ENCODE measurements around the gene TMEM59.

The TMEM59 gene

DNA sequence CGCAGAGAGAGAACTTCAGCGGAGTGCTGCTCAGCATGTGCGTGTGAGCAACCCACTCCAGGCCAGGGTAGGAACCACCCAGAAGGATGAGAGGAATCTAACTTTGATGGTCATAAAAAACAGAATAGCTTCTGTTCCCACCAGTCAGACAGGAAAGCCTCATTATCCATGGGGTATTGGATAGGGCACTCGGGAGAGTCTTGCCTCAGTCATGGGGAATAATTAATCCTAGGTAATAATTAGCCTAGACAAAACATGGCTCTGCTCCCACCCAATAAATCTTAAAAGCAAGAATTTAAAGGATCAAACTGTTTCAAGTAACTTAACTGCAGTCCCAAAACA is 70.3 kb downstream of the TMEM59 start:
- no peak for DNase-seq (ENCODE audit: low spot score)
- in situ Hi-C loops (cut with MboI; ENCODE audit: low pct_unique_long_range_greater_than_20kb, low sequenced_read_pairs, unreplicated experiment) = no loop called here
- TF ChIP-seq CTCF (IDR thresholded peaks at IDR 0.05; ENCODE audit: extremely low read depth, insufficient read depth, missing control alignments) = no peak

- in situ Hi-C loops (cut with MboI; ENCODE audit: low pct_unique_long_range_greater_than_20kb, low sequenced_read_pairs, unreplicated experiment) = no loop called here
- TF ChIP-seq CTCF (IDR thresholded peaks at IDR 0.05; ENCODE audit: extremely low read depth, insufficient read depth, missing control alignments) = no peak
- no peak for DNase-seq (ENCODE audit: low spot score)
Measured at GRCh38 chr1:53982034-53982762, 70.8 kb downstream of the TMEM59 start.

DNA sequence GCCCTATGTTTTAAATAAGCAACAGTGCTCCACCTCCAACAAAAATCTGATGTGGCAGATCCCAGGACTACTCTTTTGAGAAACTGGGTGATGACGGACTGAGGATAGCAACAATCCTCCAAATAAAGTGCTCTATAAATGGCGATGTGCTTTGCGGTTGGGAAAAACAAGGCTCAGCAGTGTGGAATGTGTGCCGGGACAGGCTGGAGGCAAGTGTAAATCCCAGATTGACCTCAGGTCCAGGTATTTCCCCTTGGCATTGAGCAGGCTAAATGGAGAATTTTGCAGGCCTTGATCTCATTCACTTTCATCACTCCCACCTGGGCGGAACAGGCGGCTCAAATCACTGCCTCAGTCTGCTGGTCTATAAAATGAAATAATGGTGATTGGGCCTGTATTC is 71.8 kb downstream of the TMEM59 start:
- DNase-seq (ENCODE audit: low spot score) = no peak
- no peak for TF ChIP-seq CTCF (IDR thresholded peaks at IDR 0.05; ENCODE audit: extremely low read depth, insufficient read depth, missing control alignments)
- in situ Hi-C loops (cut with MboI; ENCODE audit: low pct_unique_long_range_greater_than_20kb, low sequenced_read_pairs, unreplicated experiment) = no loop called here

GRCh38 chr1:53979712-53980450 is 73.1 kb downstream of the TMEM59 start:
- no peak for DNase-seq (ENCODE audit: low spot score)
- TF ChIP-seq CTCF (IDR thresholded peaks at IDR 0.05; ENCODE audit: extremely low read depth, insufficient read depth, missing control alignments) = no peak
- in situ Hi-C loops (cut with MboI; ENCODE audit: low pct_unique_long_range_greater_than_20kb, low sequenced_read_pairs, unreplicated experiment) = no loop called here

Measured in GM13977 (cell line).